COLO668 (cell line): ENCODE measurements around the gene LSAMP.
"Not testable (repeated sequence)": the region's sequence is repeated elsewhere in the genome, so short reads cannot be mapped to it uniquely, and the experiment has no call there.

Source experiments
- DNase-seq: peaks from one replicate; lab custom pipeline; 2025; ENCODE audit not compliant: unreplicated experiment; lab: John Stamatoyannopoulos, UW

Gene LSAMP

GRCh38 chr3:116247605-116248004 lies 197.7 kb downstream of the LSAMP start:
- no peak for DNase-seq

- no peak for DNase-seq
Observed at GRCh38 chr3:116246406-116246980, 198.8 kb downstream of the LSAMP start.

- no peak for DNase-seq
Observed at GRCh38 chr3:116242825-116243224, 202.5 kb downstream of the LSAMP start.

- no peak for DNase-seq
Observed at GRCh38 chr3:116241677-116242076, 203.6 kb downstream of the LSAMP start.

GRCh38 chr3:116240261-116240660 lies 205.0 kb downstream of the LSAMP start:
- no peak for DNase-seq

GRCh38 chr3:116238846-116239565 lies 206.3 kb downstream of the LSAMP start:
- DNase-seq: no peak

GRCh38 chr3:116233711-116234357 lies 211.5 kb downstream of the LSAMP start:
- DNase-seq: no peak

- DNase-seq: no peak
Observed at GRCh38 chr3:116230431-116231020, 214.8 kb downstream of the LSAMP start.

- no peak for DNase-seq
Observed at GRCh38 chr3:116226266-116226665, 219.0 kb downstream of the LSAMP start.

- DNase-seq: no peak
Observed at GRCh38 chr3:116216761-116217160, 228.5 kb downstream of the LSAMP start.

- DNase-seq: no peak
Observed at GRCh38 chr3:116211901-116212300, 233.4 kb downstream of the LSAMP start.

- DNase-seq: not testable (repeated sequence)
Observed at GRCh38 chr3:116208830-116209229, 236.5 kb downstream of the LSAMP start.

- DNase-seq: no peak
Observed at GRCh38 chr3:116200956-116201690, 244.2 kb downstream of the LSAMP start.

- DNase-seq: no peak
Observed at GRCh38 chr3:116199063-116199462, 246.2 kb downstream of the LSAMP start.

- DNase-seq: no peak
Observed at GRCh38 chr3:116198087-116198486, 247.2 kb downstream of the LSAMP start.

GRCh38 chr3:116192464-116192863 lies 252.8 kb downstream of the LSAMP start:
- no peak for DNase-seq

- DNase-seq: no peak
Observed at GRCh38 chr3:116191409-116191808, 253.9 kb downstream of the LSAMP start.

- DNase-seq: no peak
Observed at GRCh38 chr3:116190095-116190494, 255.2 kb downstream of the LSAMP start.

- no peak for DNase-seq
Observed at GRCh38 chr3:116188231-116188785, 257.0 kb downstream of the LSAMP start.

GRCh38 chr3:116186049-116186448 lies 259.2 kb downstream of the LSAMP start:
- DNase-seq: no peak

- no peak for DNase-seq
Observed at GRCh38 chr3:116181159-116181558, 264.1 kb downstream of the LSAMP start.
